Heart right ventricle (tissue), 16 donors: ENCODE measurements around the gene DOCK3. TPM values are rescaled to one million over a fixed set of nuclear protein-coding genes. Genes with fewer than 3 reads are reported as not detected.

Experiments used
- ATAC-seq, 8 donors: fragments of 200-7000 bp; cut with Tn5 transposase; one replicate each; pipeline ENCODE4 v1.9.1; 2020; ENCODE audit warnings: mild to moderate bottlenecking in 8 of 8, moderate library complexity in 8 of 8, moderate number of reproducible peaks in 1 of 8
- DNase-seq, 2 donors: peaks; one replicate each; pipeline ENCODE4 v3.0.0-alpha.2; 2020
- H3K27ac ChIP-seq, 10 donors: fragments of 200-600 bp; sonication (generic) in 2 of 10; one replicate each; pipeline versions ENCODE4 v1.5.0 to v1.8.0; 2020 to 2022; ENCODE audit warnings: mild to moderate bottlenecking in 3 of 10
- H3K27me3 ChIP-seq, 7 donors: fragments of 200-600 bp; one replicate each; pipeline ENCODE4 v1.8.0; 2021 to 2022; ENCODE audit warnings: mild to moderate bottlenecking in 2 of 7
- H3K36me3 ChIP-seq, 9 donors: fragments of 200-600 bp; sonication (generic) in 1 of 9; one replicate each; pipeline versions ENCODE4 v1.5.0 to v1.8.0; 2020 to 2022; ENCODE audit warnings: mild to moderate bottlenecking in 2 of 9
- H3K4me1 ChIP-seq, 9 donors: fragments of 200-600 bp; sonication (generic) in 1 of 9; one replicate each; pipeline versions ENCODE4 v1.5.0 to v1.8.0; 2020 to 2022; ENCODE audit warnings: mild to moderate bottlenecking in 4 of 9
- H3K4me3 ChIP-seq, 10 donors: fragments of 200-600 bp; sonication (generic) in 2 of 10; one replicate each; pipeline versions ENCODE4 v1.5.0 to v1.8.0; 2020 to 2022; ENCODE audit warnings: mild to moderate bottlenecking in 7 of 10, moderate library complexity in 2 of 10
- H3K9me3 ChIP-seq, 11 donors: fragments of 200-600 bp in 10 of 11; sonication (generic) in 2 of 11; one replicate each; pipeline versions ENCODE4 v1.5.0 to v1.8.0; 2013 to 2022; ENCODE audit warnings: mild to moderate bottlenecking in 2 of 11, control low read depth in 1 of 11, moderate library complexity in 1 of 11
- CTCF ChIP-seq, 9 donors: fragments of 200-600 bp; sonication (generic) in 2 of 9; IDR thresholded peaks; one replicate each; pipeline versions ENCODE4 v1.5.0 to v1.8.0; 2021 to 2022; ENCODE audit warnings: antibody characterized with exemption in 9 of 9, mild to moderate bottlenecking in 5 of 9, moderate library complexity in 1 of 9
- WGBS, 2 donors: extraction: QIAGEN DNeasy Blood & Tissue Kit; methylation state at CpG; one replicate each; pipeline ENCODE4 v1.1.7; 2013; ENCODE audit warnings: inconsistent platforms in 1 of 2; 5-methylcytosine and 5-hydroxymethylcytosine counted together
- intact Hi-C, 10 donors: fragments of 100-400 bp; cut with DNase I; formaldehyde crosslinking; loops; one replicate each; pipeline versions ENCODE4 v1.11.1 to v1.14.2; 2022
- polyA plus RNA-seq, 2 donors: library from polyadenylated mRNA; stranded (reverse); fragments of 200-250 nt; gene quantifications; one replicate each; pipeline ENCODE4 v1.2.3, GENCODE V29; 2013
- total RNA-seq, 10 donors: library from RNA; stranded (reverse); fragmentation: NEBNext Ultra II Directional in 3 of 10; extraction: Animal tissue kit (Norgen Biotek cat#: 25700) in 3 of 10; gene quantifications; one replicate each; pipeline versions ENCODE4 v1.2.1 to v1.2.4, GENCODE V29; 2021 to 2023
- donor health status: Arrhythmogenic right ventricular cardiomyopathy.
- donor health status: ischemic (EF 13 %, LVEDD 7.1; RV severe dilation, severe dysfunction).
- donor health status: healthy with polysubstance abuse.
- donor health status: DM: no; HTN: yes; CAD: no.
- donor health status: DM: no; HTN: no; CAD: no.
- donor health status: ischemic (EF 25% LVEDD 6.9; RV normal size, moderate dysfunction).
- donor health status: ischemic (EF 25% LVEDD 5.7; RV mildly dilated, moderate dysfunction).
- donor health status: healthy.
- donor health status: DM: yes; HTN: yes; CAD: no.
- donor health status: Ischemic cardiomyopathy.
- donor health status: ischemic (EF 35%, LVEDD 5.7; RV mildly dilated, moderate dysfunction).
- donor health status: nonischemic (EF 11% LVEDD 7.7; RV severe dilation, severe dysfunction).
- donor health status: DM: yes; HTN: yes; CAD: no.
- donor health status: PGD.
- donor health status: ischemic (EF 29% LVEDD 5.4; RV normal size, mild dysfunction).
- donor health status: nonischemic (EF 23%, LVEDD 6.1; RV moderate dilation, normal function).

DOCK3 gene
- total and polyA plus RNA-seq, 12 donors: 1.2 to 6.6 (median 4.7) TPM

DNA sequence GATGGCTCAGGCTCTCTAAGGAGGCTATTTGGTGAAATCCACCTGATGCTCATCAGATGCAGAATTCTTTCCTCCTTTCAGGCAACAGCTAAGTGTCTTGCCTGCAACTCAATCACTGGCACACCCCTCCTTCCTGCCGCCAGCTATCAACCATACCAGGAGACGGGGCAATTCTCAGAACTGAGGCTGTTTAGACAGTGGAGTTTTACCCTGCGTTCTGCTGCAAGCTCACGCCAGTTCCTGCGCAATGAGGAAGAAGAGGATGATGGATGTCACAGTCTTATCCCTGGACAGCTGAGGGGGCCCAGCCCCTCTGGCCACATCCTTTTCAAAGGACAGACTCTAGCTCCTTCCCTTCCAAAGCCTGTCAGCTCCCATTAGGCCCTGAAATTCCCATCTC is 703.3 kb downstream of the DOCK3 start:
- no peaks in the 10 kb centered on the region for H3K27me3 ChIP-seq
- no peaks in the 10 kb centered on the region for H3K9me3 ChIP-seq
- intact Hi-C loops: loop anchor here in 4 of 10 donors (5.0 to 10.0 kb wide), 5 partner anchors 273 to 756 kb away; no protein-coding TSS in a partner anchor
- no peak for ATAC-seq
- TF ChIP-seq CTCF (IDR thresholded peaks at IDR 0.05): no peak
- WGBS, 2 donors: 70 to 78% methylated on average over 5 of the region's 5 CpGs
- peaks cover 0 to 1% (median 0%) of the 10 kb centered on the region in 9 donors for H3K4me1 ChIP-seq
- H3K27ac ChIP-seq: no peak overlapping the region
- no peaks in the 10 kb centered on the region for H3K36me3 ChIP-seq
- DNase-seq: no peak
- no peak overlapping the region for H3K4me3 ChIP-seq

DNA sequence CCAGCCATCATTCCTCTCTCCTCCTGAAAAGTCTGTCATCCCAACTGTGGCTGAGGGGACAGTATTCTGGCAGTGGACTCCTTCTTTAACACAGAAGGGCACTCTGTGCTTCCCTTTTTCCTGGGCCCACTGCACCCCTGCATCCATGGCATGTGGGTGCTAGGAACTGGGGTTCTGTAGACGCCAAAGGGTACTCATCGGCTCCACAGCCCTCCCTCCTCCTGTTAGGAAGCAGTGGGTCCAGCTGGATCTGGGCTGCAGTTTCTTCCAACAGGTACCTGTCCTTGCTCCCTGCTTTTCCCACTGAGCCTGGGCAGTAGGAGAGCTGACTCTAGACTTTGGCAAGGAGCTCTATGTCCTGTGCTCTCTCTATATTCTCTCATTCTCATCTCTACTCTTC is 704.0 kb downstream of the DOCK3 start:
- DNase-seq (no peak), ATAC-seq (no peak)
- H3K4me3 ChIP-seq: no peak overlapping the region
- H3K36me3 ChIP-seq: no peaks in the 10 kb centered on the region
- no peak overlapping the region for H3K27ac ChIP-seq
- intact Hi-C loops: loop anchor here in 4 of 10 donors (5.0 to 10.0 kb wide), 5 partner anchors 274 to 756 kb away; no protein-coding TSS in a partner anchor
- peaks cover 0 to 7% (median 6%) of the 10 kb centered on the region in 9 donors for H3K4me1 ChIP-seq
- H3K27me3 ChIP-seq: no peaks in the 10 kb centered on the region
- 89% methylated on average over 2 of the region's 2 CpGs for WGBS, 2 donors
- no peak for TF ChIP-seq CTCF (IDR thresholded peaks at IDR 0.05)
- H3K9me3 ChIP-seq: no peaks in the 10 kb centered on the region

- peaks cover 4 to 13% (median 11%) of the 10 kb centered on the region in 9 donors for H3K4me1 ChIP-seq
- H3K27ac ChIP-seq: no peak overlapping the region
- no peaks in the 10 kb centered on the region for H3K27me3 ChIP-seq
- TF ChIP-seq CTCF (IDR thresholded peaks at IDR 0.05): no peak
- H3K36me3 ChIP-seq: no peaks in the 10 kb centered on the region
- intact Hi-C loops: loop anchor here in 4 of 10 donors (5.0 to 10.0 kb wide), 5 partner anchors 274 to 757 kb away; no protein-coding TSS in a partner anchor
- H3K4me3 ChIP-seq: no peak overlapping the region
- H3K9me3 ChIP-seq: no peaks in the 10 kb centered on the region
- WGBS, 2 donors: 66 to 76% methylated on average over 8 of the region's 8 CpGs
- no peak for DNase-seq
- ATAC-seq: no peak
These were observed 704.6 kb downstream of the DOCK3 start for GRCh38 chr3:51379301-51379700.

GRCh38 chr3:51379746-51380455 is 705.2 kb downstream of the DOCK3 start:
- Histone ChIP-seq H3K9me3 (no peaks in the 10 kb centered on the region), H3K4me1 (peaks cover 6 to 13% (median 11%) of the 10 kb centered on the region in 9 donors), H3K27me3 (no peaks in the 10 kb centered on the region), H3K36me3 (no peaks in the 10 kb centered on the region), H3K27ac (no peak overlapping the region), H3K4me3 (no peak overlapping the region)
- ATAC-seq: no peak
- TF ChIP-seq CTCF (IDR thresholded peaks at IDR 0.05): no peak
- no peak for DNase-seq
- intact Hi-C loops: loop anchor here in 6 of 10 donors (5.0 to 10.0 kb wide), 7 partner anchors 275 to 805 kb away; no protein-coding TSS in a partner anchor
- 84 to 87% methylated on average over 8 of the region's 8 CpGs for WGBS, 2 donors
